DMS53 treated with DMSO at 0.1 percent for 48 hours (cell line): ENCODE data around the gene SIK2.
"Not testable (repeated sequence)": the region's sequence is repeated elsewhere in the genome, so short reads cannot be mapped to it uniquely, and the experiment has no call there.

Source experiments
- DNase-seq: peaks from one replicate; lab custom pipeline; 2025; ENCODE audit not compliant: unreplicated experiment; lab: John Stamatoyannopoulos, UW

Gene SIK2

GRCh38 chr11:111655924-111656323, 53.7 kb downstream of the SIK2 start:
- DNase-seq = no peak

GRCh38 chr11:111657905-111658304, 55.7 kb downstream of the SIK2 start:
- not testable (repeated sequence) for DNase-seq

GRCh38 chr11:111658493-111658892, 56.2 kb downstream of the SIK2 start:
- not testable (repeated sequence) for DNase-seq

GRCh38 chr11:111659201-111660115, 57.2 kb downstream of the SIK2 start:
- DNase-seq = no peak

- DNase-seq = no peak
Measured at GRCh38 chr11:111660822-111661221, 58.6 kb downstream of the SIK2 start.

GRCh38 chr11:111663820-111664219, 61.6 kb downstream of the SIK2 start:
- no peak for DNase-seq

GRCh38 chr11:111665777-111666176, 63.5 kb downstream of the SIK2 start:
- no peak for DNase-seq

GRCh38 chr11:111668980-111669379, 66.7 kb downstream of the SIK2 start:
- no peak for DNase-seq

GRCh38 chr11:111671383-111671782, 69.1 kb downstream of the SIK2 start:
- no peak for DNase-seq

- no peak for DNase-seq
Measured at GRCh38 chr11:111672949-111673348, 70.7 kb downstream of the SIK2 start.

GRCh38 chr11:111674941-111675340, 72.7 kb downstream of the SIK2 start:
- DNase-seq = no peak

GRCh38 chr11:111675891-111676290, 73.6 kb downstream of the SIK2 start:
- DNase-seq = no peak

- DNase-seq = no peak
Measured at GRCh38 chr11:111676878-111677585, 74.8 kb downstream of the SIK2 start.

GRCh38 chr11:111680486-111681175, 78.4 kb downstream of the SIK2 start:
- no peak for DNase-seq

GRCh38 chr11:111683806-111684205, 81.6 kb downstream of the SIK2 start:
- no peak for DNase-seq

GRCh38 chr11:111684251-111684650, 82.0 kb downstream of the SIK2 start:
- no peak for DNase-seq

GRCh38 chr11:111688013-111688412, 85.8 kb downstream of the SIK2 start:
- DNase-seq = no peak

GRCh38 chr11:111691176-111691575, 88.9 kb downstream of the SIK2 start:
- DNase-seq = no peak

- no peak for DNase-seq
Measured at GRCh38 chr11:111691741-111692140, 89.5 kb downstream of the SIK2 start.

- DNase-seq = no peak
Measured at GRCh38 chr11:111693224-111693937, 91.1 kb downstream of the SIK2 start.

- no peak for DNase-seq
Measured at GRCh38 chr11:111694851-111695250, 92.6 kb downstream of the SIK2 start.
